Esophagus muscularis mucosa (tissue), 4 donors: ENCODE measurements around the gene IGFBP7. TPM values are rescaled to one million over a fixed set of nuclear protein-coding genes. Genes with fewer than 3 reads are reported as not detected.

Experiments used
- DNase-seq: peaks from one replicate; pipeline ENCODE4 v3.0.0-alpha.2; 2017; ENCODE audit errors: extremely low spot score
- H3K27ac ChIP-seq, 4 donors: fragments of 200-600 bp; sonication (generic); replicated peaks in 1 of 4; 1 replicate in 3 of 4; 2 replicates in 1 of 4; pipeline ENCODE4 v1.5.1; 2016 to 2019; ENCODE audit warnings: mild to moderate bottlenecking in 1 of 4
- H3K27me3 ChIP-seq, 4 donors: fragments of 200-600 bp; sonication (generic); one replicate each; pipeline versions ENCODE4 v1.5.1 to v1.6.0; 2016 to 2019
- H3K36me3 ChIP-seq, 4 donors: fragments of 200-600 bp; sonication (generic); one replicate each; pipeline ENCODE4 v1.5.1; 2016 to 2019
- H3K4me1 ChIP-seq, 4 donors: fragments of 200-600 bp; sonication (generic); one replicate each; pipeline ENCODE4 v1.5.1; 2016 to 2019
- H3K4me3 ChIP-seq, 4 donors: fragments of 200-600 bp; sonication (generic); 1 replicate in 2 of 4; 2 replicates in 2 of 4; pipeline ENCODE4 v1.5.1; 2016 to 2019; ENCODE audit warnings: mild to moderate bottlenecking in 4 of 4, moderate library complexity in 1 of 4
- H3K9me3 ChIP-seq, 4 donors: fragments of 200-600 bp; sonication (generic); 1 replicate in 3 of 4; 2 replicates in 1 of 4; pipeline ENCODE4 v1.5.1; 2016 to 2019
- CTCF ChIP-seq, 3 experiments: fragments of 200-600 bp in 2 of 3; fragments of 450-650 bp in 1 of 3; sonication (generic) in 2 of 3; IDR thresholded peaks; one replicate each; pipeline ENCODE4 v1.5.1; 2017 to 2019; ENCODE audit warnings: antibody characterized with exemption in 3 of 3, mild to moderate bottlenecking in 2 of 3, moderate library complexity in 1 of 3
- EP300 ChIP-seq: sonication (generic); formaldehyde crosslinking; IDR thresholded peaks from one replicate; pipeline ENCODE4 v1.6.1; 2017; ENCODE audit warnings: antibody characterized with exemption
- POLR2A ChIP-seq: fragments of 450-650 bp; IDR thresholded peaks from one replicate; pipeline ENCODE4 v1.6.1; 2017; ENCODE audit warnings: antibody characterized with exemption, moderate library complexity, mild to moderate bottlenecking, low read depth
- POLR2AphosphoS5 ChIP-seq, 2 donors: sonication (generic); formaldehyde crosslinking; IDR thresholded peaks; one replicate each; pipeline ENCODE4 v1.6.1; 2017; ENCODE audit warnings: antibody characterized with exemption in 2 of 2
- WGBS: methylation state at CpG from one replicate; pipeline ENCODE4 v1.1.5; 2018; 5-methylcytosine and 5-hydroxymethylcytosine counted together
- intact Hi-C: fragments of 100-400 bp; cut with DNase I; formaldehyde crosslinking; loops from one replicate; pipeline ENCODE4 v1.15.1; 2023
- total RNA-seq, 4 donors: library from RNA; depleted of rRNA; stranded (reverse); fragments of >200 nt; gene quantifications; one replicate each; pipeline versions ENCODE4 v1.1.0 to v1.2.1, GENCODE V29; 2016

The IGFBP7 gene
- total RNA-seq, 4 donors from 2014 or later, result 712 to 1,070 (median 762) TPM

GRCh38 chr4:57075367-57075766 is 34.8 kb downstream of the IGFBP7 start:
- intact Hi-C loops, result no loop called here
- Histone ChIP-seq H3K4me1 (peaks cover 70 to 77% (median 75%) of the 10 kb centered on the region in 4 donors), H3K4me3 (no peak overlapping the region), H3K9me3 (no peaks in the 10 kb centered on the region), H3K36me3 (no peaks in the 10 kb centered on the region), H3K27ac (peak overlapping the region; percentile 33 to 49 (median 46)), H3K27me3 (no peaks in the 10 kb centered on the region)
- TF ChIP-seq POLR2A (no peak), EP300 (no peak), POLR2AphosphoS5 (IDR thresholded peaks at IDR 0.05) (no peak), CTCF (IDR thresholded peaks at IDR 0.05) (no peak)
- no peak for DNase-seq

- H3K36me3 ChIP-seq, result no peaks in the 10 kb centered on the region
- DNase-seq, result no peak
- peak in 1 of 2 donors; percentile 9 for TF ChIP-seq POLR2AphosphoS5 (IDR thresholded peaks at IDR 0.05)
- TF ChIP-seq EP300, result no peak
- TF ChIP-seq CTCF (IDR thresholded peaks at IDR 0.05), result no peak
- TF ChIP-seq POLR2A, result no peak
- H3K9me3 ChIP-seq, result no peaks in the 10 kb centered on the region
- WGBS, result 6% methylated on average over 4 of the region's 4 CpGs
- H3K4me3 ChIP-seq, result no peak overlapping the region
- intact Hi-C loops, result no loop called here
- peaks cover 68 to 77% (median 70%) of the 10 kb centered on the region in 4 donors for H3K4me1 ChIP-seq
- H3K27ac ChIP-seq, result peak overlapping the region; percentile 33 to 49 (median 46)
- H3K27me3 ChIP-seq, result no peaks in the 10 kb centered on the region
Measured at GRCh38 chr4:57074744-57075143, 35.4 kb downstream of the IGFBP7 start.

- Histone ChIP-seq H3K36me3 (no peaks in the 10 kb centered on the region), H3K9me3 (no peaks in the 10 kb centered on the region), H3K27ac (peak overlapping the region in 1 of 4 donors; percentile 30), H3K27me3 (no peaks in the 10 kb centered on the region), H3K4me3 (no peak overlapping the region), H3K4me1 (peaks cover 65 to 77% (median 71%) of the 10 kb centered on the region in 4 donors)
- no peak for DNase-seq
- WGBS, result 74% methylated on average over 5 of the region's 5 CpGs
- intact Hi-C loops, result no loop called here
- TF ChIP-seq POLR2AphosphoS5 (IDR thresholded peaks at IDR 0.05) (no peak), CTCF (IDR thresholded peaks at IDR 0.05) (no peak), POLR2A (no peak), EP300 (no peak)
Measured at GRCh38 chr4:57073559-57073958, 36.6 kb downstream of the IGFBP7 start.

- Histone ChIP-seq H3K27me3 (no peaks in the 10 kb centered on the region), H3K27ac (peak overlapping the region in 1 of 4 donors; percentile 53), H3K36me3 (peaks cover 0 to 7% (median 0%) of the 10 kb centered on the region in 4 donors), H3K4me1 (peaks cover 55 to 77% (median 68%) of the 10 kb centered on the region in 4 donors), H3K9me3 (no peaks in the 10 kb centered on the region), H3K4me3 (no peak overlapping the region)
- 83% methylated on average over 1 of the region's 2 CpGs for WGBS
- intact Hi-C loops, result no loop called here
- no peak for TF ChIP-seq CTCF (IDR thresholded peaks at IDR 0.05)
- TF ChIP-seq POLR2AphosphoS5 (IDR thresholded peaks at IDR 0.05), result peak; percentile 16 to 18
- TF ChIP-seq EP300, result no peak
- DNase-seq, result no peak
Measured at GRCh38 chr4:57071326-57071725, 38.9 kb downstream of the IGFBP7 start.

GRCh38 chr4:57070461-57070860 is 39.7 kb downstream of the IGFBP7 start:
- intact Hi-C loops, result no loop called here
- DNase-seq, result no peak
- no peaks in the 10 kb centered on the region for H3K9me3 ChIP-seq
- no peaks in the 10 kb centered on the region for H3K27me3 ChIP-seq
- TF ChIP-seq EP300, result no peak
- no peak for TF ChIP-seq POLR2AphosphoS5 (IDR thresholded peaks at IDR 0.05)
- no peak for TF ChIP-seq POLR2A
- no peak for TF ChIP-seq CTCF (IDR thresholded peaks at IDR 0.05)
- H3K4me3 ChIP-seq, result no peak overlapping the region
- H3K36me3 ChIP-seq, result peaks cover 0 to 7% (median 0%) of the 10 kb centered on the region in 4 donors
- H3K27ac ChIP-seq, result no peak overlapping the region
- 86% methylated on average over 2 of the region's 2 CpGs for WGBS
- H3K4me1 ChIP-seq, result peaks cover 59 to 78% (median 69%) of the 10 kb centered on the region in 4 donors
